SKM-1 (cell line): ENCODE data around the gene ITGB1BP1.

Experiments used
- DNase-seq: peaks from one replicate; lab custom pipeline; 2025; ENCODE audit not compliant: unreplicated experiment; lab: John Stamatoyannopoulos, UW

The ITGB1BP1 gene

DNA sequence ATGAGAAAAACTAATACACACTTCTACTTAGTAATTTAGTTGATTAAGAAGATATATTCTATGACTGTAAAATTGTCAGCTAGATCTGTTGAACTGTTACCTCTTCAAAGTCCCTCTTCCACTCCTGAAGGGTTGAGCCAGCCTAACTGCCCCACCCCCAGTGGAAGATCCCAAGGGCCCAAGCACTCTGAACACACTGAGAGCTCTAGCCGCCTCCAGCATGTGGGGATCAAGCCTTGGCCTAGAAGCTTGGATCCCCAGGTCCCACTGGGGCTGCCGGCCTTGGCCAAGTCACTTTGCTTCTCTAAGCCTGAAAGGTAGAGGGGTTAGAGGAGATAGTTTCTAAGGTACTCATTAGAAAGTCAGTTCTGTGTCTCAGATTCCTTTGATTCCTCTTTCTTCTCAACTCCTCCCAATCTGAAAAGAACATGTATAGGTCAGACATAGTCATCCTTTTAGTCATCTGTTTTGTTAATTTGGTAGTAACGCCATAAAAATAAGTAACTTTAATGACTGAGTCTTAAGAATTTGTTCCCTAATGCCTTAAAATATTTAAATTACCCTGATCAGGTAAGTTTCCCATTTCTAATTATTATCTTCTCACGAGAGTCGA, 5.7 kb upstream of the ITGB1BP1 start:
- no peak for DNase-seq

DNA sequence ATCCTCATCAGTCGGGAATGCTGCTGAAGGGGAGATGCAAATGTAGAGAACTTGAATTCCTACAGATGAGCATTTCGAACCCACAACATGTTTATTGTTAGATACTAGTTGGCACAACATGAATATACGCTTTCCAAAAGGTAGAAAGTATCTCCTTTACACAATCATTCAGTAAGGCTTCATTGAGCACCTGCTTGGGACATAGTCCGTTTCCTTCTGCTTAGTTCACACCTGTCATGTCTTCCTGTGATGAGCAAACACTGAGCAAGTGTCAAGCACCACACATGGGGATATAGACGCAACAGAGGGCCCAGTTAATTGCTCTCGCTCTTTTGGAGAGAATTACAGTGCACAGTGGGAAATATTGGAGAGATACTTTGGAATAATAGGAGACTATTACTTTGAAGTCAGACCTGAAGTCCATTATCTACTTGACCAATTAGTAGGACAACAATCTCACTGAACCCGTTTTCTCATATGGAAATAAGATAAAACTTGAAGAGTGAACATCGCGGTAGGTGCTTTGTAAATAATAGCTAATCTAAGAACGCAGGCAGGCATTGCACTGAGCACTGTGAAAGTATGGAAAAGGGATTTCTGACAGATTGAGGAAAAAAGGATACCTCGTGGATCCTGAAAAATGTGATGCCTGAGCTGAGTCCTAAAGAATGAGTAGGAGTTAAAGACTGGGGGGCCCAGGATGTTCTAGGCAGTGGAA, 1.3 kb upstream of the ITGB1BP1 start:
- no peak for DNase-seq

DNA sequence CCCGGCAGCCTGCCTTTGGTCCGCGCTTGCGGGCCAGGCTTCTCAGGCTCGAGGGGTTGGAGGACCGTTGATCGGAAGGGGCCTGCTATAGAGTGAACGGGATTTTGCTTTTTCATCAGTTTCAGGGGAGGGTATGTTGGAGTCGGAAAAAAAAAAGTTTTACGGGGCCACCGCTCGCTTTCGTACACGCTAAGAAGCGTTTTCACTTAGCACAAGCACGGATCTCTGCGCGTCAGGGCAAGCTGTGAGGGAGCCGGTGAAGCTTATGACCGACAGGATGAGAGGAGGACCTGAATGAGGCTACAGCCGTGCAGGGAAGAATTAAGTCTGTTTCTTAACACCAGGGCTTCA, 569 bp upstream of the ITGB1BP1 start:
- DNase-seq, result no peak

DNA sequence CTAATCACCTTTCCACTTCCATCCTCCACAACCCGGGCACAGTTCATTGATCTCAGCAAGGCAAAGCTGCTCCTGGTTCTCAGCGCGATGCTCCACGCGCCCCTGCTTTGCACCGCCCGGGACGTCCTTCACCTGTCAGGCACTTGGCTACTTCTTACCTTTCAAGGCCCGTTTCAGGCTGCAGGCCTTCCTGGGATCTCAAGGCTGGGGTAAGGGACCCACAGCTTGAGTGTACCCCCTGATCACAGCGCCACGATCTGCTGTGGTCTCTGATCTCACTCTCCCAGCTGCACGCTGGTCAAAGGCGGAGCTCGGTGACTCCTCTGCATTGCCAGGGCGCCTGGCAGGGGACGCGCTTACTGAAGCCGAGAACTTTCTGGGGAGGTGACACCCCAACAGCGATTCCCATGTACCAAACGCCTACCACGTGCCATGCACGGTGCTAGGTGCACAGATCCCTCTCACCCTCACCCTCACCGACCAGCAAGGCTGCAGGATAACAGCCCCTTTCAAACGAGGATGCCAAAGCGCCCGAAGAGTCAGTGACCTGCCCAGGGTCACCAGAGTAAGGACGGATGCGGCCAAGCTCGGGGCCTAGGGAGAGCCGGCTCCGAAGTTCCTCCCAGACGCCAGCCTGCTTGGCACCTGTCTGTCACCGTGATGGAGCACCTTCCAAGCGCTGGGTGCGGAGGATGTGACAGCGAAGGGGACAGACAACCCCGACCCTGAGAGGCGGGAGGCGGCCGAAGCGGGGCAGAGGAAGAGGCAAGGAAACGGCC, 818 bp downstream of the ITGB1BP1 start:
- no peak for DNase-seq

DNA sequence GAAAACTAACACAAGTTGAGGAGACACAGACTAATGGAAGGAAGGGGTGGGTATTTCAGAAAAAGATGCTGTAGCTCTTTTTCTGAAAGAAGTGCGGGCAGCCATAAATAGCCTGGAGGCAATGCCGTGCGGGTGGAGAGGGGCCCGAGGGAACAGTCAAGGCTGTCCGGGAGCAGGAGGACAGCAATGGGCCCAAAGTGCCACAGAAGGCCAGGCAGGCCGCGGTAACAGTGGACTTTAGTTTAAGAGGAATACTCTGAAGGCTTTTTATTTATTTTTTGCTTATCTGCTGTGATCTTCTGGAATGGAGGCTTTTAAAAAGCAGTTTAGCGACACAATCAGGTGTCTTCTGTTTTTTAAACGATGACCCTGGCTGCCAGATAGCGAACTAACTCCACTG, 2.8 kb downstream of the ITGB1BP1 start:
- DNase-seq, result no peak

DNA sequence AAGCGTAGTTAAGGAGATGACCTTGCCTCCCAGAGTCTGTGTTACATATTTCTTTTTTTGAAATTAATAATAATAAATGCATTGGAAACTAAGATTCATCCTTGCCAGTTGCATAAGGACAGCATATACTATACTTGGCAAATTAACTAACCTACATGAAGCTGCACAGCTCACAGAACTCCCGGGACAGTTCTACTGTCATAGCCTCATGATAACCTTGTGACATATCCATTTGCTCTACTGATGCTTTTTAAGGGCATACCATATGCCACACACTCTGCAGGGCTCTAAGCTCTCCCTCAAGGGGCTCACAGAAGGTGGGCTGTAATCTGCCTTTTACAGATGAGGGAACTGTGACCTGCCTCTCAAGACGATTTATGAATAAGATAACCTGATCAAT, 3.8 kb downstream of the ITGB1BP1 start:
- DNase-seq, result no peak

DNA sequence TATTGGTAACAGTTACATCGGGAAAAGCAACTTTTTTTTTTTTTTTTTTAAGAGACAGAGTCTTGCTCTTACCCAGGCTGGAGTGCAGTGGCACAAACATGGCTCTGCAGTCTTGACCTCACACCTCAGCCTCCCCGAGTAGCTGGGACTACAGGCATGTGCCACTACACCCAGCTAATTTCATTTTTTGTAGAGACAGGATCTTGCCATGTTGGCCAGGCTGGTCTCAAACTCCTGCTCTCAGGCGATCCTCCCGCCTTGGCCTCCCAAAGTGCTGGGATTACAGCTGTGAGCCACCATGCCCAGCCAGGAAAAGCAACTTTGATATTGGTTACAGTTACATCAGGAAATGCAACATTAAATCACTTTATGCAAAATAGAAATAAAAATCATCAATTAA, 4.6 kb downstream of the ITGB1BP1 start:
- DNase-seq, result no peak

DNA sequence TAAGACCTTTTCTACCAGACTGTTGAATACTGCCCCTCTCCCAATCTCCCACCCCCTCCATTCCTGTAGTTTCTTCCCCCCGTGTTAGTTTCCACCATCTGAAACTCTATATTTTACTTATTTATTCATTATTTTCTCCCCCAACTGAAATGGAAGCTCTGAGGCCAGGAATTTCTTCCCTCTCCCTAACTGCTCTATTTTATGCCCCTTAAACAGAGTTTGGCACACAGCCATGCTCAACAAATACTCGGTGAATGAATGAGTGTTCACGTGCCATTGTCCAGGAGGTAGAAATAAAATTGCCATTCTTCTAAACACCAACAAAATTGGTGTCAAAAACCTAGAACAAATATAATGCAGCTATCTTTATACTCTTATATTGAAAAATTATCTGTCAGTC, 5.6 kb downstream of the ITGB1BP1 start:
- DNase-seq, result no peak

DNA sequence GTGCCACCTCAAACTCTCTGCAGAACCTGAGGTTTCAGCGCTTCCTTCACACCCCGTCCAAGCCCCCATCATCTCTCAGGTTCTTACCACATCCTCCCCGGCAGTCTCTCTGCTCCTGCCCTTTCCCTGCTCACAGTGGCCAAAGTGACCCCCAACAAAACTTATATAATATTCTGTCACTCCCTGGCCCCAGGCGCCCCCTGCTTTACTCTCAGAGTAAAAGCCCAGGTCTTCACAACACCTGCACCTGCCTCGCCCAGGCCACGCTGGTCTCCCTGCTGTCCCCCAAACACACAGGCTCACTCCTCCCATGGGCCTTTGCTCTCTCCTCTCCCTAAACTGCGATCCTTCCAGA, 6.4 kb downstream of the ITGB1BP1 start:
- DNase-seq, result no peak

DNA sequence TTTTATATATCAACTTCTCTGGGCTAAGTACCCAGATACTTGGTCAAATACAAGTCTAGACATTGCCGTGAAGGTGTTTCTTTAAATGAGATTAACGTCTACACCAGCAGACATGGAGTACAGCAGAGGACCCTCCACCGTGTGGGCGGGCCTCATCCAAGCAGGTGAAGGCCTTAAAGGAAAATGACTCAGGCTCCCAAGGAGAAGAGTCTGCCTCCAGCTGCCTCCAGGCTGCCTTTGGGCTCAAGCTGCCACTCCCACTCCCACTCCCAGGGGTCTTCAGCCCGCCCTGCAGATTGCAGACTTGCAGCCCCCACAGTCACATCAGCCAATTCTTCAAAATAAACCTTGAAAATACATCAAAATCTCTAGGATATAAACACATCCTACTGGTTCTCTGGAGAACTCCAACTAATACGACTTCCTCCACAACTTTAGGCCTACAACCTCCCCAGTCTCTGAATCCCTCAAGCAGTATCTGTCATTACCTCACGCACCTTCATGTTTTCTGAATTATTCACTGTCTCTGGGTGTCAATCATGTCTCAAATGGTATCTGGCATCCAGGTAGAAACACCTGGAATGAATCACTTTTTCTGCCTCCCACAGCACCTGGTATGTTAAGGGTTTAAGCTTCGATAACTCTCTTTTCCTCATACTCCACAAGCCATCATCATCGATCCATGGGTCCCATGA, 6.9 kb downstream of the ITGB1BP1 start:
- DNase-seq, result no peak

DNA sequence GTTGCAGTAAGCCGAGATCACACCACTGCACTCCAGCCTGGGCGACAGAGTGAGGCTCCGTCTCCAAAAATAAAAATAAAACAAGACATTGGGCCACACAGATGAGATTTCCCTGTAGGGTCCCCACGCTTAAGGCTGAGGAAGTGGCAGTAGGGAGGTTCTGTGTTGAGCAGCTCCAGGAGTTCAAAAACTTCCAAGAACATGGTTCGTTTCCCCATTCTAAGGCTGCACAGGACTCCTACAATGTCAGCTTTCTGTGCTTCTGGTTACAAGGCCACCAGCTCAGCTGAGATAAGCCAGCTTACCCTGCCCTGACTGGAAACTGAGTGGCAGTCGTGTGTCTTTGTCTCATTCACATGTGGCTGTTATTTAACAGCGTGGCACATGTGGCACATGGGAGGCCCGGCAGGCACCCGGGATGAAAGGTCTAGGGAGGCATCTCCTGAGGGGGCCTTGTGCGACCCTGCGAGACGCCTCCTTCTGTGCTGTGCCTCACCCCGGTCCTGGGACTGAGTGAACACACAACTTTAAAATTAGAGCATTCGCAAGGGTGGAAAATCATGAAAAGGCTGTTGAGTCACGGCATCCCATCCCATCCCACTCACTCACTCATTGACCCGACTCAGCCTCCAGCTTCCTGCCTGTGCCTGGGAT, 7.7 kb downstream of the ITGB1BP1 start:
- DNase-seq, result no peak

DNA sequence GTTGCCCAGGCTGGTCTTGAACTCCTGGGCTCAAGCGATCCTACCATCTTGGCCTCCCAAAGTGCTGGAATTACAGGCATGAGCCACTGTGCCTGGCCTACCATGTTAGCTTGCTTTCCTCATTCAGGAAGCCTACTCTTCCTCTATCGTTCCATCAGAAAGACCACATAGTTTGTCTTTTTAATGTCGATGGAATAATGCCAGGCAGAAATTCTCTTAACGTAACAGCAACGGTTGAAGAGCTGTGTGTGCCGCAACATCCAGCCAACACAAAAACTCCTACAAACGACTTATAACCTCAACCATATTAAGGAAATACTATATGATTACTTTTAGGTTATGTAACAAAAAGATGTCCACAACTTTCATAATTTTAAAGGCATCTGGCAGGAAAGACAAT, 10.5 kb downstream of the ITGB1BP1 start:
- DNase-seq, result no peak

DNA sequence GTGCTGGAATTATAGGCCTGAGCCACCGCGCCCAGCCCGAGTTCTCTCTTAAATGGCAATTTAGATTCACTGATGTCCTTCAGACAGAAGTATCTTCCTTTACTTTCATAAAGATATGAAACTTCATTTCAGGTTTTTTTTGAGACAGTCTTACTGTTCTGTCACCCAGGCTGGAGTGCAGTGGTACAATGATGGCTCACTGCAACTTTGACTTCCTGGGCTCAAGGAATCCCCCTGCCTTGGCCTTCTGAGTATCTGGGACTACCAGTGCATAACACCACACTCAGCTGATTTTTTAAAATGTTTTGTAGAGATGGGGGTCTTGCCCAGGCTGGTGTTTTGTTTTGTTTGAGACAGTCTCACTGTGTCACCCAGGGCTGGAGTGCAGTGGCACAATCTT, 13.2 kb downstream of the ITGB1BP1 start:
- DNase-seq, result no peak

DNA sequence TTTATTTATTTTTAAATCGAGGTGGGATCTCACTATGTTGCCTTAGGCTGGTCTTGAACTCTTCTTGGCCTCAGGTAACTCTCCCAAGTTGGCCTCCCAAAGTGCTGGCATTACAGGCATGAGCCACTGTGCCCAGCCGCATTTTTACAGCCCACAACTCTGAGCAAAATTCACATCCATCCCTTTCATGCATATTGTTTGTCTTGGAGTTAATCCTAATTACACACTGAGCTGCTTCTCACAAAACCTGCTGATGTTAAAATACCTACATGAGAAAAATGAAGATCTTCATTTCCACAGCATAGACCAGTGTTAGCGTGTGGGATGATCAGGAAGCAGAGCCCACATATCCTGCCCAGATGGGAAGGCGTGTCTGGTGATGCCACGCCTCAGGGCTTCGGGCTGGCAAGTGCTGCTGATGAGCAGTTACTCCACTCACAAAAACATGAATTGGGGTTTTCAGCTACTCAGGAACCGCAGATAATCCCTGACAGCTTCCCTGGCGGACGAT, 14.6 kb downstream of the ITGB1BP1 start:
- DNase-seq, result no peak

DNA sequence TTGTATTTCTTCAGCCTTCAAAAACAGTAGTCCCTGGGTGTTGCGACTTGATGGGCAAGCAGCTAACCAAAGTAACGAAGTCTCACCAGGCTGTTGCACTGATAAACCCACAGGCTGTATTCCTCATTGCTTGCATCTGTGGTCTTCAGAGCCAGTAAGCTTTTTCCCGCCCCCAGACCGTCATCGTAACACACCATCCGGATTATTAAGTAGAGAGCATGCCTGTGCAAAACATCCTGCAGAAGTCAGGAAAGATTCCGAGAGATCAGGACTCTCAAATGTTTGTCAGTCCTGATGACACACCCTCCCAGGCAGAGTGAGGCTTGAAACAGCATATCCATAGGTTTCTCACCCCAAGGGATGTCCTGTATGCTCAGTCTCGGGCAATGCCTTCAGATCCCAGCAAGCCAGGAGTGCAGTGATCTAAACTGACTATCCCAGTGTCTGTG, 15.9 kb downstream of the ITGB1BP1 start:
- no peak for DNase-seq

DNA sequence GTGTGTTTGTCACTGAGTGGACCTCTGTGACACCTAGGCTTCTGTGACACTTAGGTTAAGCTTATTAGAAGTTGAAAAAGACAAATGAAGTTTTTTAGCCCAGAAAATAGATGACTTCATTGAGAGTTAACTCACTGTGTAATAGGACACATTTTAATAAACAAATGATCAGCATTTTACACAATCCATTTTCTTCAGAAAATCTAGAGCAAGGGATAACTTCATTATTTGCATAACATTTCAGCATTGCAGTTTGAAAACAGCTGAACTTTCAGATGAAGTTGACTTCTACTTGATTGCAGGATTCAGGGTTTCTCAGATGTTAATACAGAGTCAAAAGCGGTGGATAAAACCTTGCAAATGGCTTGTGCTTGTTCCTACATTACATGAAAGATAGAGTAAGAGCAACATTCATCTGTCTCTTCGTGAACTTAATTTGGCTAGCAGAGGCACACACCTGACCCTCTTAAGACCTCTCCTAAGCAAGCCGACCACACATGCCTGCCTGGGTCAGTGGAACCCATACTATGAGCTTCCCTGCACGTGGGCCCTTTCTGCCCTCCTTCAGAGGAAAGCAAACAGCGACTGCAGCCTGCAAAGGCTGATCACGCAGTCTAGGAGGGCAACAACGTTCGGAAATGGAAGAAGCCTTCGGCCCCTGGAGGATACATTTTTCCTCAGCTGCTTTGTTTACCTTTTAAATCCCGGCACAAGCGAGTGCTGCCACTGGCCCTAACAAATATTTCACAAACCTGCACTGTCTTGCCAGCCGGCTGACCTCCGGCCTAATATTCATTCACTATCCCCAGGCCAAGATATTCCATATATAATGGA, 16.6 kb downstream of the ITGB1BP1 start:
- no peak for DNase-seq

DNA sequence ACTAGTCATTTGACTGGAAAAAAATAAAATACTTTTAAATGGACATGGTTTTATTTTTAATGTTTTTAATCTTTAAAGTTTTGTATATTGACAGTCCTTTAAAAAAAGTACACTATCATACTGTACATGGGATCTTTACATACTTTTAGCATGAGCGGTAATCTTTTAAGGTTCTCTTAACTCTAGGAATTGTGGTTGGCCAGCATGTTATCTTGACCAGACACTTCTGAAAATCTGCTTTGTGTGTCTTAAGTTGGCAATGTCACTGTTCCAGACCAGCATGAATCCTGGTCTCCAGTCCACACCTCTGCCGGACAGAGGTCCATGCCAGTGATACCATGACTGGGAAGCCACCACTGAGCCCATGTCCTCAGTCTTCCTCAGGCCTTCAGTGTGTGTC, 17.7 kb downstream of the ITGB1BP1 start:
- no peak for DNase-seq

DNA sequence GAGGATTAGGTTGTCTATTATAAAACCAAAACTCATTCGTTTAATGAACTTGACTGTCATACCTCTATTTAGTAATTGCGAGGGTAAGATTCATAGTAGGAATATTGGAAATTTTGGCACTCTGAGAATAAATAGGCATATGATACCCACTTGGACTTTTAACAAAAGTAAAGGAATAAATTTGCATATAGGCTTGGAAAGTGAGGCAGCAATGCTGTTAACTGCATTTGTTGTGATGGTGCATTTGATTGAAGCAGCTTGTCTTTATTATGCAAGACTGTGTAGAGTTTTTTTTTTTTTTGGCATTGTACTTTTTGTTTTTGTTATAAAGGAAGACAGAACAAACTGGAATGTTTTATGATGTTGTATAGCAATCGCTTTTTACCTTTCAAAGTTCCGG, 18.9 kb downstream of the ITGB1BP1 start:
- DNase-seq, result no peak

DNA sequence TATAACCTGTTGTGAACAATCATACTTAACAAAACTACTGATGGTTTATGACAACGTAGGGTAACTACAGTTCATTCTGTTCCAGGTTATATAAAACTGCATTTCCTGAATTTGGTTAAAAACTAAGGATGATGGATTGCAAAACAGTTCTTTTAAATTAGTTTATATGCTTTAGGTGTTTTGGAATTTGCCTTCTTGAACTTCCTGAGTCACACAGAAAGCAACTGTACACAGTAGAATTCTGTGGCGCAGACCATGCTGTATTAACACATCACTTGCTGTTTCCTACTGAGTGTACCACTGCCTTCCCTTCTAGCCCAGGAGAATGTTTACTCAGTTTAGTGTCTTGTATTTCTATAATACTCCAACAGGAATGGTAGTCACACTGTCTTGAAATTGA, 19.4 kb downstream of the ITGB1BP1 start:
- no peak for DNase-seq

DNA sequence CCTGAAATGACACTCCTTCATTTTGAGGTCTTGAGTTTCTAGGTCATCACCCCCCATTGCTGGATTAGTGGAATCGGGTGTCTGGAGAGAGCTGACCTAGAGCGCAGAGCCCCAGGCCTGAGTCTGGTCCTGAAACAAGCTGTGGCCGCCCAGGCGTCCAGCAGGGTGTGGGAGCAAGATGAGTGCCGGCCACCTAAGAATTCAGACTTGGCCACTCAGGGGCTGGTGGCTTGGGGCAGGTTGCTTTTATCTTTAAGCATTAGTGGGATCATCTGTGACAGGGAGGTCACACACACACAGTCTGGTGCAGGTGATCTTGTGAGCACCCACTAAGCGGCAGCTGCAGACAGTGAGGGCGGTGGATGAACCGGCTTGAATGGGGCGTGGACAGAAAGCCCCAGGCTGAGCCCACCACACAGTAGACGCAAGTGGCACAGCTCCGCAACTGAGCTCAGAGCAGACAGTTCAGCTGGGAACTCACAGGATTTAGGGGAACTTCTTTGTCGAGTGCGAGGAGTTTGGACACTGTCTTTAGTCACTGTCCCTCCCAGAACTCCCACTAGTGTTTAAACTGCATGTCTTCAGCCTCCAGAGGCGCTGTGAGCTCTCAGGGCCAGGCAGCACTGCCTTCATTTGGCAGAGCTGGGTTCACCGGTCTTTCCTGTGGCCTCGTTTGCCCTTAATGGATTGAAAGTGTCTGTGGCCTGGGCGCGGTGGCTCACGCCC, 21.5 kb downstream of the ITGB1BP1 start:
- DNase-seq, result no peak
